Smooth muscle cell (in vitro differentiated cells): ENCODE measurements around the gene EHMT1. TPM values are rescaled to one million over a fixed set of nuclear protein-coding genes. Genes with fewer than 3 reads are reported as not detected.

Experiments
- DNase-seq: peaks from one replicate; lab custom pipeline; 2025; ENCODE audit not compliant: unreplicated experiment; lab: John Stamatoyannopoulos, UW
- H2AFZ ChIP-seq: fragments of 200-600 bp; sonication (generic); 2 replicates; pipeline ENCODE4 v1.6.0; 2016; ENCODE audit warnings: antibody characterized with exemption, low read depth, mild to moderate bottlenecking
- H3F3A ChIP-seq: fragments of 200-600 bp; sonication (generic); 2 replicates; pipeline ENCODE4 v1.6.0; 2017; ENCODE audit warnings: antibody characterized with exemption, low read depth
- H3K27ac ChIP-seq: fragments of 200-600 bp; sonication (generic); 2 replicates; pipeline ENCODE4 v1.5.1; 2016; ENCODE audit warnings: low read depth, mild to moderate bottlenecking
- H3K27me3 ChIP-seq: fragments of 200-600 bp; sonication (generic); 2 replicates; pipeline ENCODE4 v1.6.1; 2016; ENCODE audit warnings: low read depth, mild to moderate bottlenecking
- H3K36me3 ChIP-seq: fragments of 200-600 bp; sonication (generic); 2 replicates; pipeline ENCODE4 v1.5.1; 2016; ENCODE audit warnings: low read depth
- H3K4me1 ChIP-seq: fragments of 200-600 bp; sonication (generic); 2 replicates; pipeline ENCODE4 v1.5.1; 2016; ENCODE audit warnings: low read depth
- H3K4me2 ChIP-seq: fragments of 200-600 bp; sonication (generic); 2 replicates; pipeline ENCODE4 v1.6.0; 2016; ENCODE audit warnings: mild to moderate bottlenecking
- H3K4me3 ChIP-seq: fragments of 200-600 bp; sonication (generic); 2 replicates; pipeline ENCODE4 v1.5.1; 2016; ENCODE audit warnings: mild to moderate bottlenecking
- H3K79me2 ChIP-seq: fragments of 200-600 bp; sonication (generic); 2 replicates; pipeline ENCODE4 v1.6.0; 2016; ENCODE audit warnings: low read depth, mild to moderate bottlenecking
- H3K9ac ChIP-seq: fragments of 200-600 bp; sonication (generic); 2 replicates; pipeline ENCODE4 v1.6.0; 2016; ENCODE audit warnings: low read depth
- H3K9me3 ChIP-seq: fragments of 200-600 bp; sonication (generic); replicated peaks from 2 replicates; pipeline ENCODE4 v1.5.1; 2016; ENCODE audit warnings: low read depth
- H4K20me1 ChIP-seq: fragments of 200-600 bp; sonication (generic); 2 replicates; pipeline ENCODE4 v1.6.0; 2016; ENCODE audit warnings: low read depth
- CTCF ChIP-seq: fragments of 200-600 bp; sonication (generic); IDR thresholded peaks from 2 replicates; pipeline ENCODE4 v1.5.1; 2017; ENCODE audit warnings: borderline replicate concordance, mild to moderate bottlenecking, antibody characterized with exemption; ENCODE audit not compliant: insufficient read depth, poor library complexity, severe bottlenecking
- WGBS: methylation state at CpG from one replicate; pipeline ENCODE4 v1.1.7; 2016; ENCODE audit warnings: low lambda C conversion rate; 5-methylcytosine and 5-hydroxymethylcytosine counted together
- polyA plus RNA-seq: library from polyadenylated mRNA; unstranded; fragments of >200 nt; fragmentation: Nextera tagmentation; extraction: Ambion mirVana; gene quantifications from 2 replicates; pipeline ENCODE4 v1.2.1, GENCODE V29; 2016
- total RNA-seq: library from RNA; depleted of rRNA; stranded (reverse); fragments of >200 nt; gene quantifications from 2 replicates; pipeline ENCODE4 v1.2.3, GENCODE V29; 2014

The EHMT1 gene
- total and polyA plus RNA-seq, 2 experiments from 2014 or later: 23.1 to 34.1 TPM

- 72% methylated on average over 15 of the region's 15 CpGs for WGBS
- H3K4me3 ChIP-seq: no peak overlapping the region
- no peak overlapping the region for H3K9ac ChIP-seq
- no peak overlapping the region for H3K27ac ChIP-seq
- no peaks in the 10 kb centered on the region for H3K9me3 ChIP-seq
- H3K79me2 ChIP-seq: peaks cover 91% of the 10 kb centered on the region
- H3K36me3 ChIP-seq: no peaks in the 10 kb centered on the region
- H4K20me1 ChIP-seq: peaks cover 97% of the 10 kb centered on the region
- no peaks in the 10 kb centered on the region for H3K27me3 ChIP-seq
- no peak for TF ChIP-seq CTCF
- H3K4me1 ChIP-seq: peaks cover 30% of the 10 kb centered on the region
- no peaks in the 10 kb centered on the region for H3F3A ChIP-seq
- DNase-seq: no peak
- H3K4me2 ChIP-seq: no peak overlapping the region
- no peak overlapping the region for H2AFZ ChIP-seq
These were observed 55.6 kb downstream of the EHMT1 start for GRCh38 chr9:137674307-137674975.

GRCh38 chr9:137674976-137675320 is 56.1 kb downstream of the EHMT1 start:
- Histone ChIP-seq H4K20me1 (peaks cover 97% of the 10 kb centered on the region), H3K36me3 (no peaks in the 10 kb centered on the region), H3K4me1 (peaks cover 32% of the 10 kb centered on the region), H2AFZ (no peak overlapping the region), H3K27ac (no peak overlapping the region), H3K9ac (no peak overlapping the region), H3K79me2 (peaks cover 91% of the 10 kb centered on the region), H3F3A (no peaks in the 10 kb centered on the region), H3K27me3 (no peaks in the 10 kb centered on the region), H3K4me2 (no peak overlapping the region), H3K4me3 (no peak overlapping the region), H3K9me3 (no peaks in the 10 kb centered on the region)
- WGBS: 92% methylated on average over 5 of the region's 5 CpGs
- TF ChIP-seq CTCF: no peak
- DNase-seq: no peak

GRCh38 chr9:137676998-137677397 is 58.2 kb downstream of the EHMT1 start:
- peaks cover 95% of the 10 kb centered on the region for H3K79me2 ChIP-seq
- H3K27ac ChIP-seq: no peak overlapping the region
- no peaks in the 10 kb centered on the region for H3K36me3 ChIP-seq
- no peak overlapping the region for H3K9ac ChIP-seq
- H4K20me1 ChIP-seq: peaks cover 97% of the 10 kb centered on the region
- no peaks in the 10 kb centered on the region for H3K9me3 ChIP-seq
- peaks cover 38% of the 10 kb centered on the region for H3K4me1 ChIP-seq
- H3F3A ChIP-seq: no peaks in the 10 kb centered on the region
- no peak overlapping the region for H2AFZ ChIP-seq
- DNase-seq: no peak
- H3K4me3 ChIP-seq: no peak overlapping the region
- no peaks in the 10 kb centered on the region for H3K27me3 ChIP-seq
- 93% methylated on average over 12 of the region's 12 CpGs for WGBS
- no peak overlapping the region for H3K4me2 ChIP-seq
- TF ChIP-seq CTCF: no peak

GRCh38 chr9:137678202-137678601 is 59.4 kb downstream of the EHMT1 start:
- H3K4me1 ChIP-seq: peaks cover 41% of the 10 kb centered on the region
- no peak for DNase-seq
- 94% methylated on average over 12 of the region's 12 CpGs for WGBS

More at GRCh38 chr9:137678202-137678601, 59.4 kb downstream of the EHMT1 start:
- Histone ChIP-seq H3K79me2 (peaks cover 96% of the 10 kb centered on the region), H3K4me2 (no peak overlapping the region), H3F3A (no peaks in the 10 kb centered on the region), H2AFZ (no peak overlapping the region), H3K36me3 (no peaks in the 10 kb centered on the region), H3K27me3 (no peaks in the 10 kb centered on the region), H3K4me3 (no peak overlapping the region), H3K9me3 (no peaks in the 10 kb centered on the region), H3K27ac (no peak overlapping the region), H3K9ac (no peak overlapping the region), H4K20me1 (peaks cover 97% of the 10 kb centered on the region)
- no peak for TF ChIP-seq CTCF
